ENCODE results near the gene SFXN5.
"Not testable (repeated sequence)": the region's sequence is repeated elsewhere in the genome, so short reads cannot be mapped to it uniquely, and the experiment has no call there.

SFXN5 gene

DNA sequence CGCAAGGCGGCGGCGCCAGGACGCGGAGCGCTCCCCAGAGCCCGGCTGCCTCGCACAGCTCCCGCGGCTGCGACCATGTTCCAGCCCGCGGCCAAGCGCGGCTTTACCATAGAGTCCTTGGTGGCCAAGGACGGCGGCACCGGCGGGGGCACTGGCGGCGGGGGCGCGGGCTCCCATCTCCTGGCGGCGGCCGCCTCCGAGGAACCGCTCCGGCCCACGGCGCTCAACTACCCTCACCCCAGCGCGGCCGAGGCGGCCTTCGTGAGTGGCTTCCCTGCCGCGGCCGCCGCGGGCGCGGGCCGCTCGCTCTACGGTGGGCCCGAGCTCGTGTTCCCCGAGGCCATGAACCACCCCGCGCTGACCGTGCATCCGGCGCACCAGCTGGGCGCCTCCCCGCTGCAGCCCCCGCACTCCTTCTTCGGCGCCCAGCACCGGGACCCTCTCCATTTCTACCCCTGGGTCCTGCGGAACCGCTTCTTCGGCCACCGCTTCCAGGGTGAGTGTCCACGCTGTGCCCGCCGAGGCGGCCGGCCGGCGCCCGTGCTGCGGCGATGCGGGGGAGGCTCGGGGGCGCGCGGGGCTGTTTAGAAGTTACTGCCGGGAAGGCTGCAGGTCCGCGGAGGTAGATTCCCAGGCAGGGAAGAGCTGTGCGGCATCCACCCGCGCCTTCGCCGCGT lies 153.5 kb downstream of the SFXN5 start:
- no peak for DNase-seq

DNA sequence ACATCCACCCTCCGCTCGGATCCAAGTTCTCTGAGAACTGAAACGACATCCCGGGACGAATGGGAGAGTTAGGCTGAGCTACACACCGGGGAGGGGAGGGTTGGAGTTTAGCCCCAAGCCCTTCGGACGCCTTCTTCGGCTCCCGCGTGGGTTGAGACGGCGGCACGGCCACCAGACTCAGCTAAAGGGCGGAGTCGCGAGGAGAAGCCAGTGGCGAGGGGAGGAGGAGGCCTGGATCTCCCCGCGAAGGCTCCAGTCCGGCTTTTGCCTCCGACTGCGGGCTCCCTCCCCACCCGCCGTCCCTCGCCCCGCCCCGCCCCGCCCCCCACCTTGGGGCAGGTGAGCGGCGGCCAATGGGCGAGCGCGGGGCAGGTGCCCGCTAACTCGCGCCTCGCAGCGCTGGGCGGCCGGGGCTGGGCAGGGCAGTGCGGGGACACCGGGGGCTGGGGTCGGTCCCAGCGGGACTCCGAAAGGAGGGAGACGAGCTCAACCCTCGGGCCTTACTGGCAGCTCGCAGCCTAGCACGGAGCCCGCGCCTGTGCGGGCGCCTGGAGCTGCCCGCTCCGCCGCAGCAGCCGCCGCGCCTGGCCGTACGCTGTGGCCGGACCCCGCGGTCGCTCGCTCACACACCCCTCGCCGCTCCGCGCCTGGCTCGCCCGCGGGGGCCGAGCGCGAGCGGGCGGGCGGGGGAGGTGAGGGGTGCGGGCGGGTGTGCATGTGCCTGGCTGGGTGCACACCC lies 154.2 kb downstream of the SFXN5 start, which contains the start of gene EMX1:
Gene EMX1, plus strand, starts transcription at position 382 of the 739 bp plus-strand sequence. Its CDS starts 334 bp downstream, at position 716.
- peak; percentile 26 for DNase-seq

- DNase-seq: no peak
Measured at GRCh38 chr2:72916743-72917137, 154.8 kb downstream of the SFXN5 start.

DNA sequence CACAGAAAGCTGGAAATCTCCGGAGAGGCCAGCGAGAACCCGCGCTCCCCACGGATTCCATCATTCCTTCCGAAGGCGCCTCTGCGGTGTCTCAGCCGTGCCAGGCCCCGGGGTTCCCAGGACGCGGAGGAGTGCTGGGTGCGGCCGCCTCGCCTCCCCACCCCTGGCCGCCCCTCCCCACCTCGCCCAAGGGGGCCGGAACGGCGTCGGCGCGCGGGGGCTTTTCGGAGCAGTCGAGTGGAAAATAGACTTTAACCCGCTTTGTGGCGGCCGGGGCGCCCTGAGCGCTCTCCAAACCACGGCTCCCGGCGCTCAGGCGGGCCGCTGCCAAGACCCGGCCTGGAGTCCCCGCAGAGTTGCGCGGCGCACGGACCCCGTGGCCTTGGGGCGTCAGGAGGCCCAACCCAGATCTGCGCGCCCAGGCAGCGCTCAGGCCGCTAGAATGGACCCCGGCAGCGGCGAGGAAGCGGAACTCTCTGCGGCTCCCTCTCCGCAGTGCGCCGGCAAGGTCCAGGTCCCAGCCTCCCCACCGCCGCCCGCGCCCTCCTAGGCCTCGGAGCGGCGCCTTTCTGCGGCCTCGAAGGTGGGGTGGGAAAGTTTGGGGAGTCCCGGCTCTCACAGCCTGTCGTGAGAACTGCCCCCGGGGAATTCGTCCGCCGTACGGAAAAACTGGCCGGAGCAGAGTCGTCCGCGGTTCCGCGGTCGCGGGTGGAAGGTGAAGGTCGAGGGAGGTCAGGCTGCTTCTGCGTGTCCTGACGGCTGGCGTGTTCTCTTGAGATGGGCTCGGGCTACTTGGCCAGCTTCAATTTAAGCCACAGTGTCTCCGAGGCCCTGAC lies 155.4 kb downstream of the SFXN5 start:
- DNase-seq: peak; percentile 30

DNA sequence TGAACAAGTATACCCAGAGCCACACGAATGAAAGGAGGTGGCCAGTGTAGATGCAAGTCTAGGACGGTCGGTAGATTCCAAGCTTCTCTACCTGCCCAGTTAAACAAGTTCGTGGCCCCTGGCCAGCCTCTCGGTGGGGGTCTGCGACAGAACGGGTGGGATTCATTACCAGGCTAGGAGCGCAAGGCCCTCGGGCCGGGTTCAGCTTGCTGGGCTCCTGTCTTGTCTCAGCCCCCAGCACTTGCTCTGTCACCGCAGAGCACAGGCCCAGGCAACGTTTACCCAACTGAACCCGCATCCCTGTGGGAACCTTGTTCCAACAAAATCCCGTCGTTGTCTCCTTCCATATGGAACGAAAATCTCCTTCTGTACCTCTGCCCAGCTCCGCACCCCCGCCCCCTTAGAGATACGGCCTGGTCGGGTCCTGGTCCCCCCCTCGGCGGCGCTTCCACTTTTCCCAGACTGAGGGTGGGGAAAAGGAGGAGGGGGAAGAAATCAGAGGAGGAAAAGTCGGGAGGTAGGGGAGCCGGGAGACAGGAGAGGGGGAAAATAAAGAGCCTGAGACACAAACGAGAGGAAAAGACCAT lies 156.1 kb downstream of the SFXN5 start:
- no peak for DNase-seq

DNA sequence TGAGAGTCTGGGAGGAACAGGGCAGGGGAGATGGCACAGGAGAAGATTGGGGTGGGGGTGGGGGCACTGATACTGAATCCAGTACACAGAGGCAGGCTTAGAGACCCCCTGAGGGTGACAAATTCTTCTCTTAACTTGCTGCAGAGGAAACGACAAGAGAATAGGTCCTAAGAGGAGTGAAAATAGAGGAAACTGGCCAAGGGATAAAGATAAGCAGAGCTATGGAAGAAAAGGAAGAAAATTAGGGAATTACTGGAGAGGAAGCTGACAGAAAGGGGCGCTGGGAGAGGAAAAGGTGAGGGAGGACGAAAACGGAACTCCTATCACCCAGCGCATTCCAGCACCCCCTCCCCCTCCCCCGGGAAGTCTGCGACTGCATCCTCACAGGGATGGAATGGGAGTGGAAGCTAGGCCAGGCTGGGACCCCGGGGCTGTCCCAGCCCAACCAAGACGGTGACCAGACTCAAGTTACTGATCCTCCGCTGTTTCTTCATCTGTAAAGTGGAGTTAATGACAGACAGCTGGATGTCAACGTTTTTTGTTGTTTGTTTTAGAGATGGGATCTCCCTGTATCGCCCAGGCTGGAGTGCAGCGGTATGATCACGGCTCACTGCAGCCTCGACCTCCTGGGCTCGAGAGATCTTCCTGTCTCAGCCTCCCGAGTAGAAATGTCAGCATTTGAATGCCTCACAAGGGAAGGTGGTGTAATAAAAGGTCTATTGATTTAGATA lies 156.8 kb downstream of the SFXN5 start:
- no peak for DNase-seq

GRCh38 chr2:72914206-72914559 lies 157.3 kb downstream of the SFXN5 start:
- DNase-seq: no peak

GRCh38 chr2:72913486-72914205 lies 157.9 kb downstream of the SFXN5 start:
- no peak for DNase-seq

DNA sequence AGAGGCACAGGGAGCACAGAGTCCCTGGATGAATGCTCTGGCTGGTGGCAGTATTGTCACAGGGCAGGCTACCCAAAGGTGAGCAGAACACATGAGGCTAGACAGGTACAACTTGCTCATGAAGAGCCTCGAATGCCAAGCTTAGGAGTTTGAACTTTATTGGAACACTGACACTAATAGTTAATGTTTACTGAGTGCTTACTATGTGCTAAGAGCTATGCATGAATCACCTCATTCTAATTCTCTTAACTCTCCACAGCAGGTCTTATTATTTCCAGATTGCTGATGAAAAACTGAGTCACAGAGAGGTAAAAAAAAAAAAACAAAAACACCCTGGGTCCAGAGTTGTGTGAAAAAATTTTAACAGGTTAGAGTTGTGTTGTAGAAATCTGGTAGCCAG lies 160.3 kb downstream of the SFXN5 start:
- no peak for DNase-seq

DNA sequence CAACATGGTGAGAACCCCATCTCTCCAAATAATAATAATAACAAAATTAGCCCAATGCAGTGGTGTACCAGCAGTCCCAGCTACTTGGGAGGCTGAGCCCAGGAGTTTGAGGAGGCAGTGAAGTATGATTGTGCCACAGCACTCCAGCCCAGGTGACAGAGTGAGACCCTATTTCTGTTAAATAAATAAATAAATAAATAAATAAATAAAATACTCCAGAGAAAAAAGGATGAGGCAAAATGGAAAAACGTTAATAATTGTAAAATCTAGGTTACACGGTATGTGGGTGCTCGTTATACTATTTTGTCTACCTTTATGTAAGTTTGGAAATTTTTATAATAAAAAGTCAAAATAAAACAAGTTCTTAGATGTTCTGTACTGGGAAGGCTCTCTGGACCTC lies 162.8 kb downstream of the SFXN5 start:
- no peak for DNase-seq

- DNase-seq: not testable (repeated sequence)
Measured at GRCh38 chr2:72907369-72907768, 164.1 kb downstream of the SFXN5 start.

DNA sequence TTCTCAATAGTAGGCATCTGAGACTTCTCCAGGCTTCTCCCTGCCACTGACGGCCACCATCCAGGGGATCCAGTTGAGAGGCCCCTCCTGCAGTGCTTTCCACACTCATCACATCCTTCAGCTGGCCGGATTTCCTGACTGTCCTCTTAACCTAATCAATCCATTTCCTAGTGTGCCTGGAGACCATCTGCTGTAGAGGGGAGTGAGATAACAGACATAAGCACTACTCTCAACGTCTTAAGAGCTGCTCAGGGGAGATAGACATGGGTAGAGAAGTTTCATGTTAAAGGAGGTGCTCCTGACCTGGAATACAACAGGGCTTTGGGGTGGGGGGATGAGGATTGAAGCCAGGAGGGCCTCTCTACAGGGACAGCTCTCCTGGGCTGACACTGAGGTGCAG lies 170.1 kb downstream of the SFXN5 start:
- DNase-seq: no peak

DNA sequence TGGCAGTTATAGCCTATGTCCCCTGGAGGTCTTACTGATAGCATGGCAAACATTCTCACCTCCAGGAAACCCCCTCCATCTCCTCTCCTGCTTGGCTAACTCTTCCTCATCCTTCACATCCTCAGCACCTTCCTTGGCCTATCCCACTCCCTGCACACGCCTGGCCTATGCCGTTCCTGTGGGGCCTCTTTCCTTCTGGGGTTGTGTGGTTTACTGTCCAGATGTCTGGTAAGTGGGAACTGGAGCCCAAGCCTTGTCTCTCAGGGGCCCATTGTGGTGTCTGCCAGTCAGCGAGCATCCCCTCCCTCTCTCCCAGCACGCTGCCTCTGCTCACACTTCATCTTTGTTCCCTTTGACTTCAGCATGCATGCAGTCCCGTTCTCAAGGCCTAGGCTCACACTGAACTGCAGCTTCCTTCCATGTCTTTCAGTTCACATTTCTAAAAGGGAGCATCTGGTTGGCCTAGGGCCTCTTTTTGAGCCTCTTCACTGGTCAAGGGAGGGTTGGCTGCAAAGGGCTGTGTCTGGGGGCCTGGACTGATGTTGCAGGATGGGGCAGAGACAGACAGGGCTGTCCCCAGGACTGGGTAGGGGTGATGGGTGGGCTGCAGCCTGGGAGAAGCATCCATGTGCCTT lies 171.2 kb downstream of the SFXN5 start:
- no peak for DNase-seq

DNA sequence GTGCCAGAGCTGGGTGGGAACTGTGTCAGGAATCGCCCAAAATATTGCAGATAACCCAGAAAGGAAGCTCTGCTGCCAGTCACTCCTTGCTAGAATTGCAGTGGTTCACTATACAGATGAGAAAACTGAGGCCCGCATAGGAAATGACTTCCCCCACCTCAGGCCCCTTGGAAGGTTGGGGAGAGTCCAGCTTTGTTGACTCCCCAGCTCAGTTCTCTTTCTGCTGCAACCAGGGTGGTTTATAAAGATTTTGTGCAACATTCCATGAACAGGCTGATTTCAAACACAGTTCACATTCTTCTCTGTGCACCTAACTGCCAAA lies 173.0 kb downstream of the SFXN5 start:
- DNase-seq: no peak

- no peak for DNase-seq
Measured at GRCh38 chr2:72897785-72898584, 173.5 kb downstream of the SFXN5 start.

DNA sequence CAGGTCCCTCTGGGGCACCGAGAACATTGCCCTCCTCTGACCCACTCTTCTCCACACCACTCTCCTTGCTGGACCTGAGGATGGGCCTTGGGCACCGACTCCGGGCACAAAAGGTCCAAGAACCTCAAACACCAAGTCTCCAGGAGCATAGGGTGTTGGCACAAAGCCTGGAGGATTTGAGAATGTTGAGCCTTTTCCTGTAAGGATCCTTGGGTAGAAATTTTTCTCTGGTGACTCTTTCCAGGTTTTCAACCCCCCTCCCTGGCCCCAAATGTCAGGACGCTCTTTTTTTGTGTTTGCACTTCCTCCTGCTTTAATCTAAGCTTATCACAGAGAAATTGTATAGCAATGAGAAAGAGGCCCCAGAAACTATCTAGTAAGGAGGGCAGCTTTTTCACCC lies 175.1 kb downstream of the SFXN5 start:
- DNase-seq: no peak

DNA sequence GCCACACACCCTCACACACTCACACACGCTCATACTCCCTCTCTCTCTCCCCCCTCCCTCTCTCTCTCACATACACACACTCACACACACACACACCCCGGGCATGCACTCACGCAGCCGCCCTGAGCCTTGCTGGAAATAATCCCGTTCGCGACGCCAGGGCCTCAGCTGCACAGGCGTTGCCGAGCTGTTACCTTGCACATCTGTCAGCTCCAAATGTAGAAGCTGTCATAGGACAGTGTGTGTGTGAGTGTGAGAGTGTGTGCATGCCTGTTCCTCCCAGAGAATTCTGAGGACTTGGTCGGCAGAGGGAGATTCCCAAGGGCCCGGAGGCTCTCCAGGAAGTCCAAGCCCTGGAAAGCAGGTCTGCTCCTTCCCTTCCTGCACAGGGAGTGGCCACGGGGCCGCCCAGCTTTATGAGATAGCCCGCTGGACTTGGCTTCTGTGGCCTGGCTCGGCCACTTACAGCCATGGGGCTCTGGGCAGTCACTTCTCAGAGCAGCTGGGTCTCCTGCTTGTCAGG lies 175.7 kb downstream of the SFXN5 start:
- DNase-seq: no peak

- DNase-seq: no peak
Measured at GRCh38 chr2:72895154-72895553, 176.4 kb downstream of the SFXN5 start.

- DNase-seq: no peak
Measured at GRCh38 chr2:72894514-72894913, 177.0 kb downstream of the SFXN5 start.

GRCh38 chr2:72893594-72894319 lies 177.8 kb downstream of the SFXN5 start:
- no peak for DNase-seq
